SW480 (cell line): ENCODE results near the gene DNAJC6.
"Not testable (repeated sequence)": the region's sequence is repeated elsewhere in the genome, so short reads cannot be mapped to it uniquely, and the experiment has no call there.

ENCODE experiments used
- DNase-seq: peaks from one replicate; pipeline ENCODE4 v3.0.0-alpha.2; 2016; ENCODE audit warnings: low spot score

The DNAJC6 gene

DNA sequence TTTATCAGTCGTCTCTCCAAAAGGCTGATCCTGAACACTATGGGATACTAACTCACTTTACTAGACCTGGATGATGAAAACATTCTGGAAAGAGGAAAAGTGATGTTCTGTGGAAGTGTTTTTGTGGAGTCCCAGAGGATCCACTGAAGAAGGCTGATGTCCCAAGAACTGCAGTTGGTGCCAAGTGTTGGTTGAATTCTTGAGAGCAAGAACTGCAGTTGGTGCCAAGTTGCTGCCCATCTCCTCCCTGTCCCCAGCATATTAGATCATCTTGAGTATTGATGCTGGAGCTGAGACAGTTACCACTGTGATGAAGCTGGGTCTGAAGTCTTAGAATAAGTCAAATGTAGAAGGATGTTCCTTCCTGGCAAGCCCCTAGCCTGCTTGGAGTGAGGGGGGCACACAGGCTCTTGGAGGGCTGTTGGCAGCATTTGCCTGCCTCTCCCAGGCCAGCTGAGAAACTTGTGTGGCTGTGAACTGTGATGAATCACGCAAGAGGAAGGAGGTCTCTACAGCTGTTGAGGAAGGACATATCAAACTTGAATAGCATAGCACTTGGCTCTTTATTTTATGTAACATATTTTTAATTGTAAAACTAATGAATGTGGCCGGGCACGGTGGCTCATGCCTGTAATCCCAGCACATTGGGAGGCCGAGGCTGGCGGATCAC lies 48.1 kb downstream of the DNAJC6 start:
- DNase-seq = no peak

DNA sequence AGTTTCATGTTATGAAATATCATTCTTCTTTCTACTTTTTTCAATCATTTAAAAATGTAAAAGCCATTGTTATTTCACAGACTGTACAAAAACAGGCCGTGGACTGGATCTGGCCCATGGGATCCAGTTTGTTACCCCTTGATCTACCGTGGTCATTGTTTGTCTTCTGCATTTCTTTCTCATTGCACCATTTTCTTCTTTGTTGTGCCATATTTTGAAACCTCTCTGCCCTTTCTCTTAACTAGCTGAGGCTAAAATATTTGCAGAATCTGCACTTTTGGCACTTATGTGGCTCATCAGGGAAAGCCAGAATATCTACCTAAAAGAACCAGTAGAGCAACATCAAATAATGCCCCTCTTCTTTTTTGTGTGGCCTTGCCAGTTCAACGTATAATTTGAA lies 50.5 kb downstream of the DNAJC6 start:
- no peak for DNase-seq

DNA sequence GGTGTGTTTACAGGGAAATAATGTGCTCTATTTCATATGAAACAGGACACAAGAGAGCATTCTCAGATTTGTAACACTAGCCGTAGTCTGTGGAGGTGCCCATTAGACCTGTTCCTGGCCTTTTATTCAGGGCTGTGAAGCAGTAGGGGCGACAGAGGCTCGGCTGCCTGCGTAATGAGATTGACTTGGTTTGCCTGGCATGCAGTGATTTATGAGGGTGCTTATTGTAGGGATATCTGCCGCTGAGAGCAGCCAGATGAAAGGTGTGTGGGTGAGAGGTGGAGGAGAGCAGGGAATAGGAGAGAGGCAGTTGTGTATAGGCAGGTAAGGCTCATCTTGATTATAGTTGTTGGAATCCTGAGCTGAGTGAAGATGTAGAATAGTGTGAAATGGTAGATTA lies 51.3 kb downstream of the DNAJC6 start:
- DNase-seq = no peak

DNA sequence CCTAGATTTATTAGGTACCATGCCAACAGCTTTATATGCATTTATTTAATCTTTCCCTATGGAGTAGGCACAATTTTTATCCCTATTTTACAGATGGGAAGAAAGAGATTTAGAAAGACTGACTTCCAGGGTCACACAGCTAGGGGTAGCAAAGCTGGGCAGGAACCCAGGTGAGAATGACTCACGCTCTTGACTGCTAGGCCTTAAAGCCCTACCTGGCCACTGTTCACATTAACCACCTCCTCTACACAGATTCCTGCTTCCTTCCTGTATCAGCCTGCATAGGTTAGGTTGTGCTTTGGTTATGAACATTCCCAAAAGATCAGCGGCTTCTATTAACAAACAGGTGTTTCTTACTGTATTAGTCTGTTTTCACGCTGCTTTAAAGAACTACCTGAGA lies 53.2 kb downstream of the DNAJC6 start:
- DNase-seq = peak; percentile 4

DNA sequence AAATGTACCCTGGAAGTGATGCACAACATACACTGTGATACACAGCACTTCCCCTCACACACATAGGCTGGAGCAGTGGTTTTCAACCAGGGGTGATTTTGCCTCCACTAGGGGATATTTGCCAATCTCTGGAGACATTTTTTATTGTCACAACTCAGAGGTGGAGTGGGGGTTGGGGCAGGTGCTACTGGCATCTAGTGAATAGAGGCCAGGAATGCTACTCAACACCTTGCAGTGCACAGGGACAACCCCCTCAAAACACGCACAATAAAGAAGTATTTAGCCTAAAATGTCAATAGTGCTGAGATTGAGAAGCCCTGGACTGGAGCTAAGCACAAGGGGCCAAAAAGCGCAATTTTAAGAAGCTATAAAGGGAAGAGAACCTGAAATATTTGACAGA lies 54.1 kb downstream of the DNAJC6 start:
- DNase-seq = no peak

DNA sequence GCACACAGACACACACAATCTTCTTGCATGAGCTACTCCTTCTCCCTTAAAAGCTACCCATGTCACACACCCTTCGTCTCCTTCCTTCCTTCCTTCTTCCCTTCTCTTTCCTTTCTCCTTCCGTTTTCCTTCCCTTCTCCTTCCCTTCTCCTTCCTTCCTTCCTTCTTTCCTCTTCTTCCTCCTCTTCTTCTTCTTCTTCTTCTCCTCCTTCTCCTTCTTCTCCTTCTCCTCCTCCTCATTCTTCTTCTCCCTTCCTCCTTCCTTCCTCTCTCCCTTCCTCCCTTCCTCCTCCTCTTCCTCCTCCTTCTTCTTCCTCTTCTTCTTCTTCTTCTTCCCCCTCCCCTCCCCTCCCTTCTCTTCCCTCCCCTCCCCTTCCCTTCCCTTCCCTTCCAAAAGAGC lies 59.1 kb downstream of the DNAJC6 start:
- no peak for DNase-seq

DNA sequence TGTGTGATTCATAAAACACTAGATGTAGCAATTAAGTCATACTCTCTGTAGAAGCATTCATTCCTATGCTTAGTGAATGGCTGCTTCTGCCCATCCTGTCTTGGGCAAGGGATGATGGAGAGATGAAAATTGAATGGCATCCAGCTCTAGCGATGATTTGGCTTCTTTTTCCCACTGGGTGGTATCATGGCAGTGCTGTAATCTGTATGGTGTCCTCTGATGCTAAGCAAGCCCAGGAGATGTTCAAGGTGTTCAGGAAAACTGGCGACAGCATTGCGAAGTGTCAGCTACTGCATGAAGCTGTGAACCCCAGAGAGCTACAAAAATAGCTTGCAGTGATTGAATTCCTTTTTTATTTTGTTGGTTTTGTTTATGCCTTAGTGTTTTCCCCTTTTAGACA lies 62.2 kb downstream of the DNAJC6 start:
- no peak for DNase-seq

DNA sequence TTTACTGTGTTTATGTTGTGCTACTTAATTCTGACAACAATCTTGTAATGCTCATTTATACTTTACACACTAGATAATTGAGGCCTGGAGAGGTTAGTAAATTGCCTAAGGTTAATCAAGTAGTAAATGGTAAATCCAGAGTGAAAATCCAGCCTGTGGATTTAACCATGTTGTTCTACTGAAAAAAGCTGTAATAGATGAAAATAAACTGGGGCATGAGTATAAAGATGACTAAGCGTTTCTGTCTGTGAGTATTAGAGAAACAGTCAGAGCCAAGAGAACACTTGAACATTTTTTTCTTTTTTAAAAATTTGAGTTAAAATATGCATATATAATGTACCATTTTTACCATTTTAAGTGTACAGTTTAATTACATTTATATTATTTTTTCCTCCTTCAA lies 63.2 kb downstream of the DNAJC6 start:
- no peak for DNase-seq

DNA sequence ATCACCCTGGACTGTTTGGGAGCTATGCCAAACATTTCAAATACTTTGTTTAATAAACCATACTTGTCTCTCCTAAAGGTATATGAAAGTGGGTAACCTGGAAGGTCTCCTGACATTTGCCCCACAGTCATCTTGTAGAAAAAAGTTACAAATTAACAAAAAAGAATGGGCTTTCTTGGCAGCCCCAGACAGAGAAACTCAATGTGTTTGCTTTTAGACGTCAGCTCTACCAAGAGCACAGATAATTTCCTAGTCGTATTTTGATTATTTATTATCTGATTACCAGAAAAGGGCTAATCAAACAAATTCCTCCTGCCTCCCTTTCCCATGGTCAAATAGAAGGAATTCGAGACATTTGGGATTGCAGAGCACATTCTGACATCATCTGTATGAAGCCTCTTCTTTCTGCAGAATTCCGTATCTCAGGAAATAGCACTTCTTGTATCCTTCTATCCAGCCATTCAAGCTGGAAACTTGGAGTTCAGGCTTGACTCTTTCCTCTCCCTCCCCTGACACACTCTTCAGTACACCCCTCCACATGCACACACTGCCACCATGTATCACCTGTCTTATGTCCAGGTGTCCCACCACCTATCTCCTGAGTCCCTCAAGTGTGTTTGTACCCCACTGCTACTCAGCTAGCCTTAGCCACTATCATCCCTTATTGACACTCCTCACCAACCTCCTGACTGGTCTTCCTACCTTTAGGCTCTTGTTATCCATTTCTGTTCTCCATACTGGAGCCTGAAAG lies 68.3 kb downstream of the DNAJC6 start:
- DNase-seq = no peak

DNA sequence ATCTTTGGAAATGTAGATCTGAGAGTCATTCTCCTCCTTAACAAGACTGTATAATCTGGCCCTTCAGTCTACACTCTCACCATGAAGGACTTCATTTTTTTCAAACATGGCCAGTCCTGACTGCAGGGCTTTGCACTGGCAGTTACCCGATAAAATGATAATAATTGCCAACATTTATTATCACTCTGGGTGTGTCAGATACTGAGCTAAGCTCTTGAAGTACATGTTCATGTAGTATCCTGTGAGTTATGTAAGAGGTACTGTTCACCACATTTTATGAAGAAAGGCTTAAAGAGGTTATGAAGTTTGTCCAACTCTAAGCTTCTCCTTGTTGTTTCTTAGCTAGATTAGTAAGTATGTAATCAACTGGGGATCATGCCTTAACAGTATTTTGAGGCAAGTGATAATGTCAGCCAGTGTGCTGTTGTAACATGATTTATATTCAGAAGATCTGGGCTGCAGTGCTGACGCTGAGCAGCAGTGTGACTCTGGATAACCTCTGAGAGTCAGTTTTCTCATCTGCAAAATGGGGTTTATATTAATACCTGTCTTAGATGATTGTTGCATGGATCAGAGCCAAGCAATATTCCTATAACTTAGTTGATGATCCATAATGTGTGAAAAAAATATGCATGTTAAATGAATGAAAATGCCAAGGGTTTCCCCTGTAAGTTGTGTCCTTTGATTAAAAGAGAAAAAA lies 69.1 kb downstream of the DNAJC6 start:
- DNase-seq = no peak

DNA sequence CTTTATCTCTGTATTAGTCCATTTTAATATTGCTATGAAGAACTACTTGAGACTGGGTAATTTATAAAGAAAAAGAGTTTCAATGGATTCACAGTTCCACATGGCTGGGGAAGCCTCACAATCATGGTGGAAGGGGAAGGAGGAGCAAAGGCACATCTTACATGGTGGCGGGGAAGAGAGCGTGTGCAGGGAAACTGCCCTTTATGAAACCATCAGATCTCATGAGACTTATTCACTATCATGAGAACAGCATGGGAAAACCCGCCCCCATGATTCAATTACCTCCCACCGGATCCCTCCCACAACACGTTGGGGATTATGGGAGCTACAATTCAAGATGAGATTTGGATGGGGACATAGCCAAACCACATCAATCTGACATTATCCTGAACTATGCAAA lies 75.1 kb downstream of the DNAJC6 start:
- not testable (repeated sequence) for DNase-seq

DNA sequence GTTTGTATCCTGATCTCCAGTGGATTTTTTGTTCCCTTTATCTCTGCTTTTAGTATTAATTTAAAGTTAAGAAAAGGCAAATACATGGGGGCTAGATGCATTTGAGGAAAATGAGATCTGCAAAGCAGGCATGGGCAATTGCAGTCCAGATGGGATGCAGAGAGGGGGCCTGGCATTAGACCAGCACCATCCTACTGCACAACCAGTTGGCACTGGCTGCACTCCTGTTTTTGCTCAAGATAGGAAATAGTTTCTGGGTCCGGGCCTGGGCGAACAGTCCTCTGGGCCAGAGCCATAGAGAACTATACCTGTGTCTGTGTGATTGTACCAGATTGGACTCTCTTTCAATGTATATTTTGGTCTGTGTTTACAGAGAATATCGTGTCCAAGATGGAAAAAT lies 77.1 kb downstream of the DNAJC6 start:
- no peak for DNase-seq

DNA sequence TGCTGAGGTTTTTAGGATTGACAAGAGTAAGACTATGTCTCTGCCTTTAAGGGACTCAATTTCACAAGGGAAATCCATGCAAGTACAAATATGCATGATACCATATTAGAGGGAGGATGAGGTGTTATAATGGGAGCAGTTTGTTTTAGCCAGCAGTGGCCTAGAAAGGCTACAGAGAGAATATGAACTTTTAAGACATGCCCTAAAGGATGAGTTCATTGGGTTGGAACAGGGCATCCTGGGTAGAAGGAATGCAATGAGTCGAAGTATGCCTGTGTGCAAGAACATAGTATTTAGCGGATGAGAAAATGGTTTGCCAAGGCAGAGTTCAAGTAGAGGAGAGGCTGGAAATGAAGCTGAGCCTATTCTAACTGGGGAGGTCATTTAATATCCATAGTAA lies 78.5 kb downstream of the DNAJC6 start:
- no peak for DNase-seq

DNA sequence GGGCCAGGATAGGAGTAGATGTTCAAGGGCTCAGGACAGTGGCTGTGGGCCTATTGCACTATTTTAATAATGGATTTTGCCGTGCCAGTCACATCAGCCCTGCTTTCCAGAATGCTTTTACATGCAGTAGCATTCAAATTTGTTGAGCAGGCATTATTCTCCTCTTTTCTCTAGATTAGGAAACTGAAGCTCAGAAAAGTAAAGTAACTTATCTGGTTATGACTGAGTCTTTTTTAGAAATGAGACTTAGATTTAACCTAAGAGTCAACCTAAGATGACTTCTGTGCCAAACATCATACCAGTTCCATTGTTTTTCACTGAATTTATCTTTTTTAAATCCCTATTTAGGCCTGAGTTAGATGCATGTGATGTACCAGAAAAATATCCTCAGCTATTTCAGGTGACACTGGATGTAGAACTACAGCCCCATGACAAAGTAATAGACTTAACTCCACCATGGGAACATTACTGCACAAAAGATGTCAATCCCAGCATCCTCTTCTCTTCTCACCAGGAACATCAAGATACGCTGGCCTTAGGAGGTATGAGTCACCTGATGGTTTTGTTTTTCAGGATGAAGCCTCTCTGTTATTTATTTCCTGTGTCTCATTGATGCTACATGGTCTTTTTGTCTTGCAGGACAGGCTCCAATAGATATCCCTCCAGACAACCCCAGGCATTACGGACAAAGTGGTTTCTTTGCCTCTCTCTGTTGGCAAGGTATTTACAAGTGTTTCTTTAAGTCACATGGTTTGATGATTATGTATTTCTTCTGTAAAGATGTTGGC lies 79.8 kb downstream of the DNAJC6 start:
- peak; percentile 1 for DNase-seq

DNA sequence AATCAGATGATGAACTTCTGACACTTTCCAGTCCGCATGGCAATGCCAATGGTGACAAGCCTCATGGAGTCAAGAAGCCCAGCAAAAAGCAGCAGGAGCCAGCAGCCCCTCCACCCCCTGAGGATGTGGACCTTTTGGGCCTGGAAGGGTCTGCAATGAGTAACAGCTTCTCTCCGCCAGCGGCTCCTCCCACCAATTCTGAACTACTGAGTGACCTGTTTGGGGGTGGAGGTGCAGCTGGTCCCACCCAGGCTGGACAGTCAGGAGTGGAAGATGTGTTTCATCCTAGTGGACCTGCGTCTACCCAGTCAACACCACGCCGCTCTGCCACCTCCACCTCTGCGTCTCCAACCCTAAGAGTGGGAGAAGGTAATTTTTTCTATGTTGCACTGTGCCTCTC lies 83.2 kb downstream of the DNAJC6 start:
- DNase-seq = no peak

DNA sequence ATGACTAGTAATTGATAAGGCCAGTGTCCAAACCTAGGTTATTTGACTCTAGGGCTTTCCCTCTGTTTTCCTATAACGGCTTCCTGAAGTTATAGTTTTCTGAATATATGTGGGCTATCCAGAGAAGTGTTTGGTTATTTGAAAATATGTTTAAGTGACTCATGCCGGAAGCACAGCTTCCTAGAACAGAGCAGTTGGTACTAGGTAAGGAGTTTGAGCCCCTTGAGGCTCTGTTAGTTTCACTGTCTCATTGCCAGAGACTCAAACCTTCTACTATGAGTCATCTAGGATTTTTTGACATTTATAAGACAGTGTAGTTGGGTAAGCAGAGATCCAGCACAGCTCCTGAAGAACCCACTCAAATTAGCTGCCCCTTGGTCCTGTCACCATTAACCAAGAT lies 84.0 kb downstream of the DNAJC6 start:
- DNase-seq = no peak

DNA sequence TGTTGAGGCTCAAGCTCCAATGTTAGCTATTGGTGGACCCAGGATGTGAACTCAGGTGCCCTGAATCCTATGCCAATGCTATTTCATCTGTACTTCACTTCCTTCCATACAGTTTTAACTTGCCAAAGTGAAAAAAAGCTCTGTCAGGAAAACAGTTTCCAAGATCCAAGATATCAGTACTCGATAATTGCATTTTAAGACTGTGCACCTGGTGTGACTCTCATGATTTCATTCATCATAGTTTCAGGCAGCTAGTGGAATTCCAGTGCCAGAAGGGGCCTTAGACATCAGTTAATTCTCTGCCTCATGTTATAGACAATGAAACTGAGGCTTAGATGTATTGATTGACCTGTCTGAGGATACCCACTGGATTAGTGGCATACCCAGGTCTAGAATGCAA lies 84.6 kb downstream of the DNAJC6 start:
- DNase-seq = no peak

DNA sequence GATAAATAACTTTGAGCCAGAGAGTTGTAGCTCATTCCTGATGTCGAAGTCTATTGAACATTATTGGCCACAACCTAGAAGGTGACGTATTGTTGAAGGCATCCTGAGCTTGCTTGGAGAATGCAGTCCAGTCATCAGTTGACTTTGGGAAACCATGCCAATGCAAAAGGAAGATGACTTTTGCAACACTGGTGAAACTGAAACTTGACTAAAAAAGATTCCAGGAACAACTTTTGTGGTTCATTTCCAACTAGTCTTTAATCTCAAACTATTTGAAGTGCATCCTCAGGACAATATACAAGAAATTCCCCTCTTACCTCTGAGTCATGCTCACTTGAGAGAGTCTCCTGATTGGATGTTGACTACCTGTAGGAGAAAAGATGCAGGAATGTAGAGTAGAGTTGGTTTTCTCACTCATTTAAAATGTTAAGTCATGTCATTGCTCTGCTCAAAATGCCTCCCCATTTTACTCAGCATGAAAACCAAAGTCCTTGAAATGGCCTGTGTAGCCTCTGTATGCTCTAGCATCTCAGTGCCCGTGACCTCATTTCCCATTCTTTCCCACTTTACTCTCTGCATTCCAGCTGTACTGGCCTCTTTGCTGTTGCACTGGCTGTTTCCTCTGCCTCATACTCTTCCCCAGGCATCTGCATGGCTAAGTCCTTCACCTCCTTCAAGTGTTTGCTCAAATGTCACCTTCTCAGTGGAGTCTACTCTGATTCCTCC lies 86.7 kb downstream of the DNAJC6 start:
- no peak for DNase-seq

DNA sequence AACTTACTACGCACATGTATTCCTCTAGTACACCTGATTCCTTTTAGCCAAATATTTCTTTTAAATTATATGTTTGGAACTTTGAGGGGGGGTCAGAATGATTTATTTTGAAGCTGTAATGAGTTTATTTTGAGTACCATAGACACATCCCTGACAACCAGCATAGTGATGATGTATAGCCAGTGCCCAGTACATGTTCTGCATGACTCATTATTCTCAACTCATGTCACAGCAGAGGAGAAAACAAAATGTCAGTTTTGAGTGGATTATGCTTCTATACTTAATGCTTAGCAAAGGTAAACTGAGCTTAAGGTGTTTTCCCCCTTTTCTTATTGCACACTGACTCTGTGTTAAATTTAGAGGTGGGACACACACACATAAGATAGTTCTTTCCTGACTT lies 88.7 kb downstream of the DNAJC6 start:
- no peak for DNase-seq

DNA sequence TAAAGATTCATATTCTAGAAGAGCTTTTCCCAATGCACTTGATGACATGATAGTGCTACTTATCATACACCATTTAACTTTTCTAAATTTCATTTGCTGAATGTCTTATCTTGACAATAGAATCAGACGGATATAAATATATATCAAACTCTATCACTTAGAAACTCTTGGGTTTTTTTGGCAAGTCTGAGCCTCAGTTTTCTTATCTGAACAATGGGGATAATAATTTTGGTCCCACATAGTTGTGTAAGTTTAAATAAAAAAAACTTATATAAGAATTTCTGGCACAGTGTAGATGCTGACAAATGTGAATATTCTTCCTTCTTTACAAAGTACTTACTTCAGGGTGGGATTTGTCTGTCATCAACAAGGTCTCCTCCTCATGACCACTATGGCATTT lies 89.7 kb downstream of the DNAJC6 start:
- DNase-seq = no peak

DNA sequence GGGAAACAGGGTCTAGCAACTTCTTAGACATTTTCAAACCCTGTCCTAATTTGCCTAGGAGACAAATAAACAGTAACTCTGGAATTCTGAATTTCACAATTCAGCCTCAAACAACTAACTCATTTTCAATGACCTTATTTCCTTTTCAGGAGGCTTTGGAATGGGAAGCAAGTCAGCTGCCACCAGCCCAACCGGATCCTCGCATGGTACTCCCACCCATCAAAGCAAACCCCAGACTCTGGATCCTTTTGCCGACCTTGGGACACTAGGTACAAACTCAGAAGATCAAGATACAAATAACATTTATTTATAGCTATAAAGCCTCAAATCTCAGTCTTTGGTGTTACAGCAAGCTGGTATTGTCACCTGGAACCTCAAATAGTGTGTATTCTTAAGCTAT lies 92.3 kb downstream of the DNAJC6 start:
- DNase-seq = no peak

DNA sequence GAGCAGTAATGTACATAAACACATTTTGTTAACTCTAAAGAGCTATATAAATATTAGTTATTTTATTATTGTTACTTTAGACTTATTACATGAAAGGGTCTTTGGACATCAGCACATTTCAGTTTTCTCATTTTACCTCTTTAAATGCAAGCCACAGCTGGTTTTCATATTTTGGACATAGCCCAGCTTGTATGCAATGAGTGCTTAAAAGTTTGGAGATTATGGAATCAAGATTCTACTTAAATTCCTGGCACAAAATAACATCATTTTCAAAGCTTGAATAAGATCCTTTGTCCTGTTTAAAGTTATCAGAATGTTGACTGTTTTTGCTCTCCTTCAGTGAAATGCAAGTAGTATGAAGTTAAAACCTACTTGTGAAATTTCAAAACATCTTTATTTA lies 95.6 kb downstream of the DNAJC6 start:
- DNase-seq = no peak
